Measurements from ENCODE around the gene SHLD1. TPM values are rescaled to one million over a fixed set of nuclear protein-coding genes. Genes with fewer than 3 reads are reported as not detected.

Gene SHLD1
- total RNA-seq, 1 experiment from 2014 or later: 6.7 TPM

- Histone ChIP-seq H4K91ac (ENCODE audit: insufficient read length, low read depth, low read length) (no peak overlapping the region), H3K4me2 (ENCODE audit: insufficient read depth, insufficient read length, low read length) (no peak overlapping the region), H4K20me1 (ENCODE audit: control insufficient read depth, insufficient read depth, insufficient read length) (no peaks in the 10 kb centered on the region)
Measured at GRCh38 chr20:5786930-5787795, 37.0 kb downstream of the SHLD1 start.

More at GRCh38 chr20:5786930-5787795, 37.0 kb downstream of the SHLD1 start:
- Histone ChIP-seq H3K79me2 (ENCODE audit: insufficient read depth, low read length) (no peaks in the 10 kb centered on the region), H3T11ph (ENCODE audit: low read length) (no peak overlapping the region), H2BK120ac (ENCODE audit: low read depth, low read length, poor library complexity, severe bottlenecking) (no peak overlapping the region), H3K23ac (ENCODE audit: insufficient read length, low read depth, low read length) (no peak overlapping the region), H2BK5ac (ENCODE audit: insufficient read length, low read length) (no peak overlapping the region), H2BK12ac (ENCODE audit: insufficient read length, low read depth, low read length) (no peak overlapping the region), H3K27ac (ENCODE audit: insufficient read length, low read depth, low read length) (no peak overlapping the region), H4K8ac (replicated peaks; ENCODE audit: insufficient read length, low read depth, low read length) (no peak overlapping the region), H2BK20ac (ENCODE audit: low read depth, low read length, poor library complexity, severe bottlenecking) (no peak overlapping the region), H2AFZ (ENCODE audit: low read length) (no peak overlapping the region), H3K9me3 (ENCODE audit: control insufficient read depth, low read depth, low read length) (no peaks in the 10 kb centered on the region), H2AK5ac (ENCODE audit: insufficient read length, low read length) (no peak overlapping the region), H3K79me1 (ENCODE audit: insufficient read depth, low read depth, low read length, poor library complexity, severe bottlenecking) (no peaks in the 10 kb centered on the region), H3K4ac (ENCODE audit: low read depth, low read length) (no peak overlapping the region), H3K4me1 (ENCODE audit: insufficient read depth, low read length) (no peaks in the 10 kb centered on the region; the same call in 1 of the 2 replicates), H3K14ac (ENCODE audit: insufficient read depth, low read length) (no peak overlapping the region), H3K9ac (ENCODE audit: extremely low read depth, insufficient read length, low read length) (no peak overlapping the region), H2BK15ac (ENCODE audit: low read depth, low read length) (no peak overlapping the region), H3K18ac (ENCODE audit: insufficient read length, low read depth, low read length) (no peak overlapping the region), H4K5ac (ENCODE audit: insufficient read length, low read depth, low read length) (no peak overlapping the region), H3K27me3 (ENCODE audit: insufficient read depth, low read length) (no peaks in the 10 kb centered on the region), H3K56ac (ENCODE audit: insufficient read length, low read depth, low read length) (no peak overlapping the region), H3K23me2 (ENCODE audit: insufficient read length, low read depth, low read length, poor library complexity, severe bottlenecking) (no peaks in the 10 kb centered on the region)
- Mint-ChIP-seq H3K36me3 (ENCODE audit: insufficient read depth in 1 of 3, low read depth in 3 of 3) (peaks cover 0 to 14% (median 13%) of the 10 kb centered on the region in 3 experiments; a peak in 3 of 7 replicates), H3K4me3 (no peak overlapping the region), H3K4me1 (peaks cover 11 to 13% of the 10 kb centered on the region in 2 experiments), H3K27me3 (ENCODE audit: low read depth) (no peaks in the 10 kb centered on the region), H3K9me3 (no peaks in the 10 kb centered on the region), H3K27ac (peak overlapping the region; percentile 45 to 94 (median 63); a peak in 5 of 7 replicates)
- no peak for DNase-seq
- no CpG with 5 or more reads among the region's 2 CpGs for WGBS (ENCODE audit: extremely low coverage, insufficient read length, low lambda C conversion rate)
- peak; percentile 26; the same call in 2 of the 3 replicates for TF ChIP-seq CTCF (conservative IDR thresholded peaks at IDR 0.05)

All from H9 (cell line).